ENCODE data around the gene COX11.

The COX11 gene

GRCh38 chr17:54967621-54968261 lies 713 bp downstream of the COX11 start:
- no peak for DNase-seq (ENCODE audit: low read depth)

GRCh38 chr17:54956791-54957190 lies 11.7 kb downstream of the COX11 start:
- no peak for DNase-seq (ENCODE audit: low read depth)

- DNase-seq (ENCODE audit: low read depth): no peak
These were observed 17.2 kb downstream of the COX11 start for GRCh38 chr17:54951286-54951685.

- no peak for DNase-seq (ENCODE audit: low read depth)
These were observed 18.3 kb downstream of the COX11 start for GRCh38 chr17:54950116-54950515.

- DNase-seq (ENCODE audit: low read depth): no peak
These were observed 20.1 kb downstream of the COX11 start for GRCh38 chr17:54948380-54948779.

GRCh38 chr17:54947396-54947795 lies 21.1 kb downstream of the COX11 start:
- no peak for DNase-seq (ENCODE audit: low read depth)

- DNase-seq (ENCODE audit: low read depth): no peak
These were observed 22.8 kb downstream of the COX11 start for GRCh38 chr17:54945671-54946070.

- no peak for DNase-seq (ENCODE audit: low read depth)
These were observed 23.2 kb downstream of the COX11 start for GRCh38 chr17:54945231-54945630.

- DNase-seq (ENCODE audit: low read depth): no peak
These were observed 23.7 kb downstream of the COX11 start for GRCh38 chr17:54944796-54945195.

- no peak for DNase-seq (ENCODE audit: low read depth)
These were observed 27.2 kb downstream of the COX11 start for GRCh38 chr17:54941285-54941684.

GRCh38 chr17:54937426-54937825 lies 31.0 kb downstream of the COX11 start:
- DNase-seq (ENCODE audit: low read depth): no peak

- no peak for DNase-seq (ENCODE audit: low read depth)
These were observed 31.4 kb downstream of the COX11 start for GRCh38 chr17:54937018-54937417.

- no peak for DNase-seq (ENCODE audit: low read depth)
These were observed 33.0 kb downstream of the COX11 start for GRCh38 chr17:54935471-54935870.

GRCh38 chr17:54933921-54934320 lies 34.5 kb downstream of the COX11 start:
- DNase-seq (ENCODE audit: low read depth): no peak

GRCh38 chr17:54932711-54933110 lies 35.7 kb downstream of the COX11 start:
- DNase-seq (ENCODE audit: low read depth): no peak

GRCh38 chr17:54927525-54927924 lies 40.9 kb downstream of the COX11 start:
- DNase-seq (ENCODE audit: low read depth): no peak

- no peak for DNase-seq (ENCODE audit: low read depth)
These were observed 44.0 kb downstream of the COX11 start for GRCh38 chr17:54924405-54924804.

- no peak for DNase-seq (ENCODE audit: low read depth)
These were observed 47.6 kb downstream of the COX11 start for GRCh38 chr17:54920819-54921218.

GRCh38 chr17:54919425-54919824 lies 49.0 kb downstream of the COX11 start:
- no peak for DNase-seq (ENCODE audit: low read depth)

GRCh38 chr17:54916721-54917120 lies 51.7 kb downstream of the COX11 start:
- no peak for DNase-seq (ENCODE audit: low read depth)
